Mesothelial cell of epicardium (in vitro differentiated cells): Measurements from ENCODE around the gene CPXM2. TPM values are rescaled to one million over a fixed set of nuclear protein-coding genes. Genes with fewer than 3 reads are reported as not detected.

ENCODE experiments used
- DNase-seq, 2 experiments: peaks; one replicate each; pipeline ENCODE4 v3.0.0; 2021; ENCODE audit warnings: low spot score in 2 of 2; ENCODE audit not compliant: unreplicated experiment in 2 of 2
- H3K27ac Mint-ChIP-seq: 2 replicates; pipeline ENCODE4 v1.8.0; 2021; ENCODE audit warnings: mixed read lengths
- H3K27me3 Mint-ChIP-seq: 2 replicates; pipeline ENCODE4 v1.8.0; 2021; ENCODE audit warnings: low read depth, mixed read lengths
- H3K36me3 Mint-ChIP-seq: 2 replicates; pipeline ENCODE4 v1.8.0; 2021; ENCODE audit warnings: mixed read lengths
- H3K4me1 Mint-ChIP-seq: 2 replicates; pipeline ENCODE4 v1.8.0; 2021; ENCODE audit warnings: mixed read lengths
- H3K4me3 Mint-ChIP-seq: 2 replicates; pipeline ENCODE4 v1.8.0; 2021; ENCODE audit warnings: mild to moderate bottlenecking, moderate library complexity, mixed read lengths
- H3K9me3 Mint-ChIP-seq: 2 replicates; pipeline ENCODE4 v1.8.0; 2021; ENCODE audit warnings: mixed read lengths
- total RNA-seq: library from RNA; stranded (reverse); gene quantifications from 3 replicates; pipeline ENCODE4 v1.2.1, GENCODE V29; 2021
- TF ChIP-seq, protein P1 (sequence below): fragments of 200-600 bp; sonication (generic); IDR thresholded peaks from one replicate; pipeline ENCODE4 v1.5.0; 2021; ENCODE audit warnings: antibody characterized with exemption; ENCODE audit not compliant: unreplicated experiment

The CPXM2 gene
- total RNA-seq, 1 donor from 2014 or later = 0.92 TPM

DNA sequence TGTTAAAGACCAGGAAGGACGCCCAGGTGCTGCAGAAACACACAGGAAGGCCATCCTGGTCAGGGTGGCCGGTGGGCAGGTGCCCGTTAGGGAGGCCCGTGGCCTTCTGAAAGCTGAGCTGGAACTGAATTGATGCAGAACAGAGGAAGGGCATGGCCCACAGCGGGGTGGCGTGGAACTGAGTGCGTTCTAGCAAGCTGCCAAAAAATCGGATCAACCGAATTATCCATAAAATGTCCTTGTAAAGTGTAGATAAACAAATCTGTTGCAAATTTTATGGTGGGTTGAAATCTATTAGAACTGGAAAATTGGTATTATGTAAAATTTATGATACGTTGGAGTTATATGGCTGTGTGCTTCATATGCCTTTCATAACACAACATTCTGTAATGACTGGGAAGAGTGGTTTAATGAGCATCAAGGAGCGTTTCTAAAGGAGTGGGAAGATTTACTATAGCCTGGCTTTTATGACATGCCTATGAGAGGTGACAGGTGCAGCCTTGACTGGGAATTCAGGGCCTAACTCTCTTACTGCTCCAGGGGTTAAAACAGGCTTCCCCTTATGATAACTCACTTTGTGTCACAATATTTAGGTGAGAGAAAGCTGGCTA, 117.4 kb downstream of the CPXM2 start:
- DNase-seq = no peak
- TF ChIP-seq, protein P1, sequence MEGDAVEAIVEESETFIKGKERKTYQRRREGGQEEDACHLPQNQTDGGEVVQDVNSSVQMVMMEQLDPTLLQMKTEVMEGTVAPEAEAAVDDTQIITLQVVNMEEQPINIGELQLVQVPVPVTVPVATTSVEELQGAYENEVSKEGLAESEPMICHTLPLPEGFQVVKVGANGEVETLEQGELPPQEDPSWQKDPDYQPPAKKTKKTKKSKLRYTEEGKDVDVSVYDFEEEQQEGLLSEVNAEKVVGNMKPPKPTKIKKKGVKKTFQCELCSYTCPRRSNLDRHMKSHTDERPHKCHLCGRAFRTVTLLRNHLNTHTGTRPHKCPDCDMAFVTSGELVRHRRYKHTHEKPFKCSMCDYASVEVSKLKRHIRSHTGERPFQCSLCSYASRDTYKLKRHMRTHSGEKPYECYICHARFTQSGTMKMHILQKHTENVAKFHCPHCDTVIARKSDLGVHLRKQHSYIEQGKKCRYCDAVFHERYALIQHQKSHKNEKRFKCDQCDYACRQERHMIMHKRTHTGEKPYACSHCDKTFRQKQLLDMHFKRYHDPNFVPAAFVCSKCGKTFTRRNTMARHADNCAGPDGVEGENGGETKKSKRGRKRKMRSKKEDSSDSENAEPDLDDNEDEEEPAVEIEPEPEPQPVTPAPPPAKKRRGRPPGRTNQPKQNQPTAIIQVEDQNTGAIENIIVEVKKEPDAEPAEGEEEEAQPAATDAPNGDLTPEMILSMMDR = no peak
- Mint-ChIP-seq H3K36me3 (no peaks in the 10 kb centered on the region), H3K4me3 (no peak overlapping the region), H3K9me3 (no peaks in the 10 kb centered on the region), H3K27ac (no peak overlapping the region), H3K27me3 (peaks cover 43% of the 10 kb centered on the region), H3K4me1 (no peaks in the 10 kb centered on the region)

DNA sequence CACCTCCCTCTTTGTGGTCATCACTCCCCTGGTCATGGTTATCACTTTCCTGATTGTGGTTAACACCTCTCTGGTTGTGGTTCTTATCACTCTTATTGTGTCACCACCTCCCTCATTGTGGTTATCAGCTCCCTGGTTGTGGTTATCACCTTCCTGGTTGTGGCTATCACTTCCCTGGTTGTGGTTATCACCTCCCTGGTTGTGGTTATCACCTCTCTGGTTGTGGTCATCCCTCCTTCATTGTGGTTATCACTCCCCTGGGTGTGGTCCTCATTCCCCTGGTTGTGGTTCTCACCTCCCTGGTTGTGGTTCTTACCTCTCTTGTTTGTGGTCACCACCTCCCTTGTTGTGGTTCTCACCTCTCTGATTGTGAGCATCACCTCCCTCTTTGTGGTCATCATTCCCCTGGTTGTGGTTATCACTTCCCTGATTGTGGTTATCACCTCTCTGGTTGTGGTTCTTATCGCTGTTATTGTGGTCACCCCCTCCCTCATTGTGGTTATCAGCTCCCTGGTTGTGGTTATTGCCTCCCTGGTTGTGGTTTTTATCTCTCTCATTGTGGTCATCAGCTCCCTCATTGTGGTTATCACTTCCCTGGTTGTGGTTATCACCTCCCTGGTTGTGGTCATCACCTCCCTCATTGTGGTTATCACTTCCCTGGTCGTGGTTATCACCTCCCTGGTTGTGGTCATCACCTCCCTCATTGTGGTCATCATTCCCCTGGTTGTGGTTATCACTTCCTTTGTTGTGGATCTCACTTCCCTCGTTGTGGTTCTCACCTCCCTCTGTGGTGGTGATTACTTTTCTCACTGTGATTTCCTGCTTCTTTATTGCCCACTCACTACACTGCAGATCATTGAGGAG, 118.7 kb downstream of the CPXM2 start:
- Mint-ChIP-seq H3K36me3 (no peaks in the 10 kb centered on the region), H3K27ac (no peak overlapping the region), H3K4me3 (no peak overlapping the region), H3K4me1 (no peaks in the 10 kb centered on the region), H3K9me3 (no peaks in the 10 kb centered on the region), H3K27me3 (peaks cover 33% of the 10 kb centered on the region)
- DNase-seq = no peak
- TF ChIP-seq, protein P1 = no peak

DNA sequence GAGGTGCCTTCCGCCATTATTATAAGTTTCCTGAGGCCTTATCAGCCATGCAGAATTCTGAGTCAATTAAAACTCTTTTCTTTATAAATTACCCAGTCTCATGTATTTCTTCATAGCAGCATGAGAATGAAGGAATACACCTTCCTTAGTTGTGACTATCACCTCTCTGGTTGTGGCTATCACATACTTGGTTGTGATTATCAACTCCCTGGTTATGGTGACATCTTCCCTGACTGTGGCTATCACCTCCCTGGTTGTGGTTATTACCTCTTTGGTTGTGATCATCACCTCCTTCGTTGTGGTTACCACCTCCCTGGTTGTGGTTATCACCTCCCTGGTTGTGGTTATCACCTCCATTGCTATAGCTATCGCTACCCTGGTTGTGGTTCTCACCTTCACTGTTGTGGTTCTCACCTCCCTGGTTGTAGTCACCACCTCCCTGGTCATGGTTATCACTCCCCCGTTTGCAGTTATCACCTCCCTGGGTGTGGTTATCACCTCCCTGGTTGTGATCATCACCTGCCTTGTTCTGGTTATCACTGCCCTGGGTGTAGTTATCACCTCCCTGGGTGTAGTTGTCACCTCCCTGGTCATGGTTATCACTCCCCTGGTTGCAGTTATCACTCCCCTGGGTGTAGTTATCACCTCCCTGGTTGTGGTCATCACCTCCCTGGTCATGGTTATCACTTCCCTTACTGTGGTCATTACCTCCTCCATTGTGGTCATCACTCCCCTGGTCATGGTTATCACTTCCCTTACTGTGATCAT, 119.5 kb downstream of the CPXM2 start:
- DNase-seq = no peak
- TF ChIP-seq, protein P1 = no peak
- Mint-ChIP-seq H3K4me1 (no peaks in the 10 kb centered on the region), H3K9me3 (no peaks in the 10 kb centered on the region), H3K27me3 (peaks cover 33% of the 10 kb centered on the region), H3K36me3 (no peaks in the 10 kb centered on the region), H3K4me3 (no peak overlapping the region), H3K27ac (no peak overlapping the region)

DNA sequence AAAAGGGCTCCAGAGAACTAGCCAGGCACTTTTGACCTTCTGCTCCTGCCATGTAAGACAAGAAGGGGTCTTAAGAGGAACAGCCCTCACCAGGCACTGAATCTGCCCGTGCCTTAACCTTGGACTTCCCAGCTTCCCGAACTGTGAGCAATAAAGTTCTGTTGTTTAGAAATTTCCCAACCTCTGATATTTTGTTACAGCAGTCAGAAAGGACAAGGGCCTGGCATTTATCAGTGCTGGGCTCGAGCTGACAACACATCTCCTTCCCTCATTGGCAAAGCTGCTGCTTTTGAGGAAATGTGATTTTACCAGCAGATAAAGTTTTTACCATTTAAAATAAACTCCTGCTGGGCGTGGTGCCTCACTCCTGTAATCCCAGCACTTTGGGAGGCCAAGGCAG, 122.0 kb downstream of the CPXM2 start:
- Mint-ChIP-seq H3K4me3 (no peak overlapping the region), H3K9me3 (no peaks in the 10 kb centered on the region), H3K4me1 (peaks cover 2% of the 10 kb centered on the region), H3K27ac (no peak overlapping the region), H3K27me3 (peaks cover 27% of the 10 kb centered on the region), H3K36me3 (no peaks in the 10 kb centered on the region)
- DNase-seq = no peak
- TF ChIP-seq, protein P1 = no peak

DNA sequence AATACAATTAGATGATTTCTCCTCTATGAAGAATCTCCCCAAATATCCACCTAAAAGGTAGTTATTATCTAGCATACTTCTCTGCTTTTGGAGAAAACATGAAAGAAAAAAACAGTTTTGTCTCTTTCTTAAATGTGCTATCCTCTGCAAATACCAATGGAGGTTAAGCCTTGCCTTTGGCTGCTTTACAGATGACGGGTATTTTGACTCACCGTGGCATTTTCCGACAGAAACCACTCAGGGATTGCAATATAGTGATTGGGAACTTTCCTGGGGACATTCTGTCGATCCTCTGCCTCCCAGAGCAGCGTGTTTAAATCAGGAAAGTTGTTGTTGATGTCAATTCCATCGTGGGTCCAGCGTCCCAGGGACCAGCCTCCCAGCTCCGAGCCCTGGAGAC, 124.8 kb downstream of the CPXM2 start:
- DNase-seq = no peak
- H3K36me3 Mint-ChIP-seq = no peaks in the 10 kb centered on the region
- H3K4me1 Mint-ChIP-seq = peaks cover 2% of the 10 kb centered on the region

More for the DNA sequence above, 124.8 kb downstream of the CPXM2 start:
- TF ChIP-seq, protein P1 = no peak
- Mint-ChIP-seq H3K9me3 (no peaks in the 10 kb centered on the region), H3K4me3 (no peak overlapping the region), H3K27ac (no peak overlapping the region), H3K27me3 (peaks cover 40% of the 10 kb centered on the region)
